Endothelial cell of umbilical vein (primary cell): ENCODE data around the gene FAM114A1. TPM values are rescaled to one million over a fixed set of nuclear protein-coding genes. Genes with fewer than 3 reads are reported as not detected.

Experiments used
- BruUV-seq: library from RNA; stranded (reverse); fragments of 400-500 nt; replicated peaks from 2 replicates; lab custom pipeline; 2021; lab: Mats Ljungman, UMichigan
- CTCF ChIA-PET: fragments of 300-600, 350-600 bp; sonication (Branson Sonifier 250); formaldehyde crosslinking; loops from one replicate; lab custom pipeline; 2021; ENCODE audit warnings: antibody characterized with exemption, inconsistent platforms; lab: Charles Lee
- POLR2A ChIA-PET: fragments of 300-600, 350-600 bp; sonication (Branson Sonifier 250); formaldehyde crosslinking; loops from one replicate; lab custom pipeline; 2021; ENCODE audit warnings: antibody characterized with exemption, inconsistent platforms; lab: Charles Lee
- DNase-seq: peaks from one replicate; pipeline ENCODE4 v3.0.0-alpha.2; 2011; ENCODE audit warnings: low read depth, low spot score
- FAIRE-seq: peaks from 2 replicates; lab custom pipeline; 2011; peaks lifted over from hg19 to GRCh38; lab: Jason Lieb, UNC
- H2AFZ ChIP-seq: 2 replicates; pipeline ENCODE4 v1.6.0; 2012; ENCODE audit warnings: low read depth, low read length, control low read depth, inconsistent platforms
- H3K27ac ChIP-seq: 2 replicates; pipeline ENCODE4 v1.5.1; 2011; ENCODE audit warnings: low read depth, mild to moderate bottlenecking, control low read depth, low read length, moderate library complexity; ENCODE audit not compliant: insufficient read depth
- H3K27me3 ChIP-seq, 2 experiments: 2 replicates each; pipeline versions ENCODE4 v1.6.0 to v1.6.1; 2011; ENCODE audit warnings: low read length in 2 of 2, mixed read lengths in 1 of 2; ENCODE audit not compliant: control insufficient read depth in 2 of 2, insufficient read depth in 2 of 2
- H3K36me3 ChIP-seq, 2 experiments: 2 replicates in 1 of 2; 3 replicates in 1 of 2; pipeline ENCODE4 v1.5.1; 2011; ENCODE audit warnings: low read length in 2 of 2, mild to moderate bottlenecking in 1 of 2, moderate library complexity in 1 of 2; ENCODE audit not compliant: control insufficient read depth in 2 of 2, insufficient read depth in 2 of 2; ENCODE audit errors: extremely low read depth in 1 of 2
- H3K4me1 ChIP-seq: 3 replicates; pipeline ENCODE4 v1.5.1; 2011; ENCODE audit warnings: mild to moderate bottlenecking, low read length; ENCODE audit not compliant: control insufficient read depth, insufficient read depth; ENCODE audit errors: extremely low read depth
- H3K4me2 ChIP-seq: 2 replicates; pipeline ENCODE4 v1.6.1; 2011; ENCODE audit warnings: low read length, control low read depth, mixed read lengths; ENCODE audit not compliant: insufficient read depth
- H3K4me3 ChIP-seq, 3 experiments: fragments of 200-600 bp in 1 of 3; sonication (generic), shearing (Covaris generic) in 1 of 3; replicated peaks in 1 of 3; 2 replicates each; pipeline ENCODE4 v1.5.1; 2011 to 2016; ENCODE audit warnings: control low read depth in 3 of 3, low read length in 3 of 3, mild to moderate bottlenecking in 2 of 3, inconsistent platforms in 1 of 3, low read depth in 1 of 3, moderate library complexity in 1 of 3; ENCODE audit not compliant: insufficient read depth in 1 of 3
- H3K79me2 ChIP-seq: 2 replicates; pipeline ENCODE4 v1.6.0; 2012; ENCODE audit warnings: low read length, inconsistent platforms; ENCODE audit not compliant: control insufficient read depth, insufficient read depth
- H3K9ac ChIP-seq: replicated peaks from 2 replicates; pipeline ENCODE3; 2011; ENCODE audit warnings: low read length, control low read depth; ENCODE audit not compliant: insufficient read depth; ENCODE audit errors: extremely low read depth
- H3K9me1 ChIP-seq: replicated peaks from 3 replicates; pipeline ENCODE4 v1.6.0; 2011; ENCODE audit warnings: mild to moderate bottlenecking, low read length; ENCODE audit not compliant: control insufficient read depth, insufficient read depth; ENCODE audit errors: extremely low read depth
- H3K9me3 ChIP-seq: replicated peaks from 2 replicates; pipeline ENCODE4 v1.5.1; 2012; ENCODE audit warnings: low read length, inconsistent platforms; ENCODE audit not compliant: control insufficient read depth, insufficient read depth
- H4K20me1 ChIP-seq: replicated peaks from 2 replicates; pipeline ENCODE3; 2011; ENCODE audit warnings: mild to moderate bottlenecking, low read length; ENCODE audit not compliant: control insufficient read depth, insufficient read depth; ENCODE audit errors: extremely low read depth
- EZH2 ChIP-seq: IDR thresholded peaks from 2 replicates; pipeline ENCODE4 v1.6.1; 2012; ENCODE audit warnings: borderline replicate concordance, low read depth, mild to moderate bottlenecking, moderate library complexity, low read length, inconsistent platforms; ENCODE audit not compliant: severe bottlenecking
- FOS ChIP-seq: IDR thresholded peaks from 2 replicates; pipeline ENCODE4 v1.6.1; 2011; ENCODE audit warnings: mild to moderate bottlenecking, low read length, moderate library complexity, borderline replicate concordance; ENCODE audit not compliant: insufficient read depth
- GATA2 ChIP-seq: IDR thresholded peaks from 2 replicates; pipeline ENCODE4 v1.7.0; 2011; ENCODE audit warnings: low read depth, mild to moderate bottlenecking, moderate library complexity, mixed read lengths, low read length; ENCODE audit not compliant: insufficient read length, insufficient read depth
- JUN ChIP-seq: IDR thresholded peaks from 2 replicates; pipeline ENCODE4 v1.6.1; 2011; ENCODE audit warnings: borderline replicate concordance, low read depth; ENCODE audit not compliant: insufficient read length, insufficient read depth
- MYC ChIP-seq: IDR thresholded peaks from one replicate; pipeline ENCODE4 v1.6.1; 2011; ENCODE audit warnings: mild to moderate bottlenecking, low read depth, low read length
- POLR2A ChIP-seq: IDR thresholded peaks from 2 replicates; pipeline ENCODE4 v1.6.1; 2012; ENCODE audit warnings: low read depth, mild to moderate bottlenecking, control low read depth, low read length
- POLR2AphosphoS5 ChIP-seq: IDR thresholded peaks from 2 replicates; pipeline ENCODE4 v1.6.1; 2012; ENCODE audit warnings: low read depth, mild to moderate bottlenecking, control low read depth, low read length, moderate library complexity; ENCODE audit not compliant: insufficient read depth
- dilution Hi-C: fragments of 300-500 bp; cut with MboI; formaldehyde crosslinking; loops from one replicate; pipeline ENCODE4 v1.15.0; 2019; ENCODE audit warnings: low sequenced_read_pairs; ENCODE audit not compliant: extremely low pct_ligation_motif_present
- intact Hi-C: fragments of 100-400 bp; cut with micrococcal nuclease; formaldehyde crosslinking; loops from one replicate; pipeline ENCODE4 v1.10.0; 2022
- polyA plus RNA-seq, 4 experiments: library from polyadenylated mRNA; depleted of rRNA in 3 of 4; stranded (reverse) in 3 of 4; unstranded in 1 of 4; fragments of >200 nt; gene quantifications; 2 replicates each; pipeline versions ENCODE4 v1.2.1 to v1.2.3, GENCODE V29; 2011 to 2012; ENCODE audit warnings: missing spikeins in 1 of 4
- total RNA-seq: library from RNA; stranded (reverse); gene quantifications from 2 replicates; pipeline ENCODE4 v1.2.3, GENCODE V29; 2021
- TF ChIP-seq, protein P1 (sequence below): IDR thresholded peaks from 2 replicates; pipeline ENCODE4 v1.6.1; 2011; ENCODE audit not compliant: insufficient read depth, insufficient read length
- TF ChIP-seq, protein P2 (sequence below), 2 donors: IDR thresholded peaks; 1 replicate in 1 of 2; 2 replicates in 1 of 2; pipeline ENCODE4 v1.5.1; 2011; ENCODE audit warnings: low read length in 2 of 2, mild to moderate bottlenecking in 2 of 2, moderate library complexity in 2 of 2, control low read depth in 1 of 2, inconsistent platforms in 1 of 2, low read depth in 1 of 2; ENCODE audit not compliant: insufficient read depth in 1 of 2; ENCODE audit errors: extremely low read depth in 1 of 2

Gene FAM114A1
- total and polyA plus RNA-seq, 2 donors (not counting 3 experiments of a cell fraction or from before 2014, with no cell fraction given): 99.2 to 118 TPM

DNA sequence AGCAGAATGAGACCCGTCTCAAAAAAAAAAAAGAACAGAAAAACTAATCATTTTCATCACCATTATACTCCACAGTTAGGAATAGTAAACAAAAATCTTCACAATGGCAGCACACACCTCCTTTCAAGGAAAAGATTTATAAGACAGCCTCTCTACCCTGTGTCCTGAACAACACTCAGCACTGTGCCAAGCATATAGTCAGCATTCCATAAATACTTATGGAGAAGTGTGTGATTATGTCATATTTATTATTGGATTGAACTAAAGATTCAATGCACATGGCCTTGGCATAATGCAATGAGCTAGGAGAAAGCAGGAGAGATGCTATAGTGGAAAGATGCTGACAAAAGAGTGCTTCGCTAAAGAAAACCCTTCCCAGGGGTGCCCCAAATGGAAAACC, 52.6 kb downstream of the FAM114A1 start:
- ChIA-PET POLR2A (no interaction called here), CTCF (interaction anchor here (0.7 to 1.0 kb wide), 2 partner anchors 59 to 215 kb away, joined by 3 read pairs; no protein-coding TSS in a partner anchor)
- no peak overlapping the region for H3K9ac ChIP-seq
- H3K4me1 ChIP-seq: no peaks in the 10 kb centered on the region
- TF ChIP-seq FOS (no peak), JUN (no peak), POLR2A (no peak), POLR2AphosphoS5 (no peak), GATA2 (no peak), EZH2 (no peak), MYC (no peak)
- TF ChIP-seq, protein P1, sequence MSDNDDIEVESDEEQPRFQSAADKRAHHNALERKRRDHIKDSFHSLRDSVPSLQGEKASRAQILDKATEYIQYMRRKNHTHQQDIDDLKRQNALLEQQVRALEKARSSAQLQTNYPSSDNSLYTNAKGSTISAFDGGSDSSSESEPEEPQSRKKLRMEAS: no peak
- TF ChIP-seq, protein P2, sequence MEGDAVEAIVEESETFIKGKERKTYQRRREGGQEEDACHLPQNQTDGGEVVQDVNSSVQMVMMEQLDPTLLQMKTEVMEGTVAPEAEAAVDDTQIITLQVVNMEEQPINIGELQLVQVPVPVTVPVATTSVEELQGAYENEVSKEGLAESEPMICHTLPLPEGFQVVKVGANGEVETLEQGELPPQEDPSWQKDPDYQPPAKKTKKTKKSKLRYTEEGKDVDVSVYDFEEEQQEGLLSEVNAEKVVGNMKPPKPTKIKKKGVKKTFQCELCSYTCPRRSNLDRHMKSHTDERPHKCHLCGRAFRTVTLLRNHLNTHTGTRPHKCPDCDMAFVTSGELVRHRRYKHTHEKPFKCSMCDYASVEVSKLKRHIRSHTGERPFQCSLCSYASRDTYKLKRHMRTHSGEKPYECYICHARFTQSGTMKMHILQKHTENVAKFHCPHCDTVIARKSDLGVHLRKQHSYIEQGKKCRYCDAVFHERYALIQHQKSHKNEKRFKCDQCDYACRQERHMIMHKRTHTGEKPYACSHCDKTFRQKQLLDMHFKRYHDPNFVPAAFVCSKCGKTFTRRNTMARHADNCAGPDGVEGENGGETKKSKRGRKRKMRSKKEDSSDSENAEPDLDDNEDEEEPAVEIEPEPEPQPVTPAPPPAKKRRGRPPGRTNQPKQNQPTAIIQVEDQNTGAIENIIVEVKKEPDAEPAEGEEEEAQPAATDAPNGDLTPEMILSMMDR (IDR thresholded peaks at IDR 0.05; ENCODE audit: extremely low read depth in 1 of 2, insufficient read depth in 1 of 2, low read depth in 1 of 2, low read length in 2 of 2): no peak
- H3K9me1 ChIP-seq: no peaks in the 10 kb centered on the region
- H3K4me2 ChIP-seq: no peak overlapping the region
- dilution Hi-C loops: no loop called here
- no peak overlapping the region for H2AFZ ChIP-seq
- DNase-seq (no peak), FAIRE-seq (no peak)
- H3K79me2 ChIP-seq: no peaks in the 10 kb centered on the region
- peaks cover 15 to 28% of the 10 kb centered on the region in 2 experiments for H3K36me3 ChIP-seq
- no peaks in the 10 kb centered on the region for H3K27me3 ChIP-seq
- no peak overlapping the region for H3K27ac ChIP-seq
- no peak overlapping the region for H3K4me3 ChIP-seq
- intact Hi-C loops: loop anchor here (5.0 kb wide), 1 partner anchor 217 kb away; no protein-coding TSS in a partner anchor
- BruUV-seq: no TSS peak
- H4K20me1 ChIP-seq: no peaks in the 10 kb centered on the region
- no peaks in the 10 kb centered on the region for H3K9me3 ChIP-seq
